HG02973 (cell line): ENCODE data around the gene GGTA1.
A peak's percentile ranks its signal among the peaks of the same experiment; 100 is the strongest.

Experiments used
- ATAC-seq: cut with Tn5 transposase; IDR thresholded peaks from one replicate; pipeline ENCODE4 v1.9.1; 2021; ENCODE audit warnings: moderate library complexity; ENCODE audit not compliant: unreplicated experiment

The GGTA1 gene

DNA sequence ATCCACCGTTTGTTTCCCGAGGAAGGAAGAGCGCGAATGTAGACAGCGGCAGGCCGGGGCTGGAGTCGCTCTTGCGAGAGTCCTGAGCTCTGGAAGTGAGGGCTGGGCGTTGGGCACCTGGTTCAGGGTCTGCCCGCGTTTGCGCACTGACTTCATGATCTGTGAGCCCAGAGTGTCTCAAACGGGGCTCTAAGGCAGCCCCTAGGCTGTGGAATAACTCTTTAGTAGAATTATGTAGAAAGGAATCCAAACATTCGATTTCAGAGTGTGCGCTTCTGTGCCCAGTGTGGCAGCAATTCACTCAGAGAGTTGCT, 478 bp upstream of the GGTA1 start:
- ATAC-seq: no peak

DNA sequence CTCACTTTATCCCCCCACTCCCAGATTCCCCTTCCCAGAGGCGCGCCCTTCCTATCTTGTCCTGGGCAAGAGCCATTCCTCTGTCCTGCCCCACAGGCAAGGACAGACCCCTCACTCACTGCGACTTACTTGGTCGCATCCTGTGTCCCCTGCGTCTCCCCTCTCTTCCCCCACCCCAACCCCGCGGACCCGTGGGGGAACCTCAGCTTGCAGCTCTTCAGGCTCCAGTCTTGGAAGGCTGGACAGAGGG, 542 bp downstream of the GGTA1 start:
- ATAC-seq: no peak

DNA sequence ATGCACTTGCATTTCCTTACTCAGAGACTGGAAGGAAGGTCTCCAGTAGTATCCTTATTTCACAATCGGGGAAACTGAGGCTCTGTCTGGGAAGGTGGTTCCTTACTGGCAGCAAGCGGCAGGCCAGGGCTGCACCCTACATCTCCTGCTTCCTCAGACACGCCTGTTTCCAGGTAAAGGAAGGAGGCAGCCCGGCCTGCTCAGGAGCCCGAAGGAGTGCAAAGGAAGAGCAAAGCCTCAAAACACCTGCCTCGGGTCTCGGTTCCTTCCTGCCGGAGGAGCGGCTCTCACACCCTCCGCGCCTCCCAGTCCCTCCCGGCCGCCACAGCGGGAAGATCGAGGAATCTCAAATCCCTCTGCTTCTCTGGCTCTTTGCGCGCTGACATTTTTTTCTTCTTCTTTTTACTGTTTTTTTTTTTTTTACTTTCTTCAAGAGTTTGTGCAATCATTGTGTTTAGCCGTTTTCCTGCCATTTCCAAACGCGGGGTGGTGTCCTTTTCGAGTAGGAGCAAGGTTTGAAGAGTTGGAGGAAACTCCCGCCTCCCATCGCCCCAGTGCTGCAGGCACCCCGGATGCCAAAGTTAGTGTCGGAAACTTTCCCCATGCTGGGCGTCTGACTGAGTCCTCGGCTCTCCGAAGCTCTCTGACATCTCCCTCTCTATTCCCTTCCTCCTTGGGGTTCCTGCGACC, 1.0 kb downstream of the GGTA1 start:
- ATAC-seq: no peak

DNA sequence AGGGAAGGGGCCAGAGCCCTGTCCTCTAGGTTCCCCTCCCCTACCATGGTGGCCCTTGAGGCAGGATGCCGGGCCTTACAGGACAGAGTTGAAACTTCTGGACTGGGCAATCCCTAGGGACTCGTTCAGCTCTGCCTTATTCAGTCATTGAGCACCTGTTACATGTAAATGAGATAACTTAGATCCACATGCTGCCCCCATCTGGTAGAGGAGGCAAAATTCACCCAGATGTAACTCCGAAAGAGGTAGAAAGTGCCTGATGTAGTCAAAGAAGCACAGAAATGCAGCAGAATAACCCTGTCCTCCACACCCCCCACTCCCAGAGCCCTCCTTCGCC, 1.5 kb downstream of the GGTA1 start:
- ATAC-seq: peak; percentile 79

DNA sequence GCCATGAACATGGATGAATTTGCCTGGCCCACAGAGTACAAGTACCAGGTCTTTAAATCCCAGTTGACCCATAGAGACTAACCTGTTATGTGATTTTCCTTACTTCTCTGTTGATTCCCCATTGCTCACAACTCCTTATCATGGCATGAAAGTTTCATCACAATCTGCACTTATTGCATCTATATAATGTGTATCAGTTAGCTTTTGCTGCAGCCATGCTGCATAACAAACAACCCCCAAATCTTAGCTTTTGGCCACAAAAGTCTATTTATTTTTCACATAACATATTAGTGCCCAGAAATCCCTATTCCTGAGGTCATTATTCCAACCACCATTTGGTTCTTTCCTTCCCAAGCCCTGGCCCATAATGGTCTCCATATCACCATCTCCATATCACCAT, 3.7 kb downstream of the GGTA1 start:
- ATAC-seq: no peak

DNA sequence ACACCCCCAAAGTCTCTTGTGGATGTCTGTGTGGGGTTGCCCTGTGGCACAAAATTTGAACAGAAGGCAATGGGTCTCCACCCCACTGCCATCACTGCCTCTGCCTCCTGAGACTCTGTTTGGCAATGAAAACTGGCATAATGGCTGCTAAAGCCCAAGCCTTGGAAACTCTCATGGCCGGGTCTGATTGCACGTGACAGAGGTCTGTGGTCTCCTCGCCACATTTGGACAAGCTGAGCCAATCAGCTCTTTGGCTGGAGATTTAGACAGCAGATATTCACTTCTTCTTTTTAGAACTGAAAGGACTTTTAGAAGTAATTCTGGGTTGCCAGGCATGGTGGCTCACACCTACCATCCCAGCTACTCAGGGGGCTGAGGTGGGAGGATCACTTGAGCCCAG, 5.5 kb downstream of the GGTA1 start:
- no peak for ATAC-seq

DNA sequence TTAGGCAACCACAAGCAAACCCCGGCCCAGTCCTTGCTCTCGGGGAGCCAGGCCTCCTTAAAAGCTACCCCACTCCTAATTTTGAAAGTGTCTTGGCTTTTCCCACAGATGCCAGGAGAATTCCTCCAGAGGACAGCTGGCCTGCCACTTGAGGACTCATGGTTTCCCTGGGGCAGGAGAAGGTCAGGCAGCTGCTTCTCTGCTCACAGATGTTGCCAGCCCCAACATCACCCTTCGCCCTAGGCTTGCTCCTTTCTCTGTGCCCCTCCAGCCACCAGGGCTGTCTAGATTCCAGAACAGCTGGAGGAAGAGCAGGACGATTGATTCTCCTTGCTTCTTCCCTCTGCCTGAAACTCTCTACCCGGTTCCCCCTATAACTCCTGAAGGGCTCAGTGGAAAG, 8.5 kb downstream of the GGTA1 start:
- no peak for ATAC-seq

DNA sequence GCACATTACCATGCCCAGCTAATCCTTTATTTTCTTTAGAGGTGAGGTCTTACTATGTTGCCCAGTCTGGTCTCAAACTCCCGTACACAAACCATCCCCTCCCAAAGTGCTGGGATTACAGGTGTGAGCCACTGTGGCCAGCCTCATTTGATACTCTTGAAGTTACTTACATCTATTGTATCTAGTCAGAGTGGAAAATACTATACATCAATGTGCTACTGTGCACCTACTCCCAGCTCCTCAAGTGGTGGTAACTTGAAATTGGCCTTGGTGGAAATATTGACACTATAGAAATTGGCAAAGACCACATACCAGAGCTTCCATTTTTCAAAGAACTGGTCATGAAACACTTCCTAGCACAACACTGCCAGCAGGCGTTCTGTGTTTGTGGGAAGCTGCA, 10.3 kb downstream of the GGTA1 start:
- no peak for ATAC-seq

DNA sequence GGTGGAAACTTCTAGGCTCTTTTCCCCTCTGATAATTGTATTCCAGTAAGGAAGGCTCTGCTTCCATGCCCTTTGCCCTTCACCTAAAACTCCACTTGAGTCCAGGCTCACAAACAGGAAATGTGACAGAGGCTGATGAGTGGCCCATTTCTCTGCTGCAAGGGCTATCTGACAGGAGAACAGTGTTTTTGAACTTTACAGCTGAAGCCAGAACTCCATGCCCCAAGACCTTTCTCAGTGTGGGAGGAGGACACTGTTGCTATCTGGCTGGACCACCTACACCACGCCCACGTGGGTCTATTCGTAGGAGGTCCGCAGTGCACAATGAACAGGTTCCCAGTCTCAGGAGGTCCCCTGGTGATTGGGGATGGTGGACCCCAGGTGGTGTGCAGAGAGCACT, 13.6 kb downstream of the GGTA1 start:
- no peak for ATAC-seq

DNA sequence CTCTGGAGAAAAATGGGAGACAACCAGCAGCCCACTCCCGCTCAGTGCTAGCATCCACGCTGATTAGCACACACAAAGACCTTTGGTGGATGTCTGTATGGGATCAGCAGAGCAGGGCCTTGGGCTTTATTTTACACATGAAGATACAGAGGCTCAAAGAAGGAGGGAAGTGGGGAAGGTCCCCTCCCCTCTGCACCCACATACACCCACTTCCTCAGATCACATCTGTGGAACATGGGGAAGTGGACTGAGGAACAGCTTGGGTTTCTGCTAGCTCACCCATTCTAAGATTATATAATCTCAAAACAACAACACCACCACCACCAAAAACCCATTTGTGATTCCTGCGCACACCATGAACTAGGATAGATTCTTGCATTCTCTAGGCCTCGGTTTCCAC, 14.0 kb downstream of the GGTA1 start:
- no peak for ATAC-seq

DNA sequence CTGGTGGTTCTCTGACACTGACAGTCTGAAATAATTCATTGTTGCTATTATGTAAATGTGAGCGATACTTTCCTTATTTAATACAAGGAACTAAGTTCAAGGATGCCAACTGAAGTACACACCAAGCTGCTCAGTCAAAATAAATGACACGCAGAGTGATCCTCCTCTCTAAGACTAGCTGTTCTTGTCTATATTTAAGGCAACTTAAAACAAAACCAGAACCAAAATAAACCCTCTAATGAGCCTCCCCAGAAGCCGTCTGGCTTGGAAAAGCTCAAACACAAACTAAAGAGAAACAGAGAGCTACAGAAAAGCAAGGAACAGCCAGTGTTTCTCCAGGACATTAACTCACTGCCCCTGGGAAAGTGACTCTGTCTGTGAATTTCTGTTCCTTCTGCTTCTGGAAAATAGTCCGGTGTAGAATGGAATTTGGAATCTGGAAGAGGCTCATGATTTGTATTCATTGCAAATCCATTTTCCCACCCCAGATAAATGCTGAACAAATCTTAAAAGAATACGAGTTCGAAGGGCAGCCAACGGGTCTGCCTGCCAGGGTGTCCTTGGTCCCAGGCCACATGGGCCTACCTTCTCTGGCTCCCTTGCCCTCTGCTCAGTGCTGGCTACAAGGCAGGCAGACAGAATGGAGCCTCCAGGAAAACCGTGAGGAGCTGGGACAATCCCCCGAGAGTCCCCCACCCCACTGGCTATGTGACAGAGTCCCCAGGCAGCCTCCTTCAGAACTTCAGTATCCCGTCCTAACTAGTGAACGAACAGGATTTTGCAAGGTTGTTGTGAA, 14.8 kb downstream of the GGTA1 start:
- no peak for ATAC-seq

DNA sequence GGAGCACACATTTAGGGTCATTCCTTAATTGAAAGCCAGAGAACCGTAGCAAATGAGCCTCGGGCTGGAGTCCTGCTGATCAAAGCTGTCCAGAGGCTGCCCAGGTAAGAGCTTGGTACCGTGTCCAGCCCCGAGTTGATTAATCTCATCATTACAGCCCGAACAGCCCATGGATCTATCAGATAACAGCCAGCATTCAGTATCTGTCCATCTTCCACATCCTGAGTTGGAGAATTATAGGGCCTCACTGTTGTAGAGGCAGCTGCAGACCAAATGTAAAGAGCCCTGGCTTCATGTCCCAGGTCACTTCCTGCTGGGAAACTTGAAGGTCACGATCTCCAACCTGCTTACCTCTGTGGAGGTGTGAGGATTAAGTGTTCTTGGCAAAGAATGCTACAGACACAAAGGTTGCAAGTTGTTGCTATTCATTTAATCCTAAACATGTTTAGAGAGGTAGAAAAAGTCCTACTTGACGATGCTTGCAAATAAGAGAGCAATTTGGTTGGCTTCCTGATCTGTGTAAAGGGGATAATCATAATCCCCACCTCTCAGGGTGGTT, 16.1 kb downstream of the GGTA1 start:
- no peak for ATAC-seq

DNA sequence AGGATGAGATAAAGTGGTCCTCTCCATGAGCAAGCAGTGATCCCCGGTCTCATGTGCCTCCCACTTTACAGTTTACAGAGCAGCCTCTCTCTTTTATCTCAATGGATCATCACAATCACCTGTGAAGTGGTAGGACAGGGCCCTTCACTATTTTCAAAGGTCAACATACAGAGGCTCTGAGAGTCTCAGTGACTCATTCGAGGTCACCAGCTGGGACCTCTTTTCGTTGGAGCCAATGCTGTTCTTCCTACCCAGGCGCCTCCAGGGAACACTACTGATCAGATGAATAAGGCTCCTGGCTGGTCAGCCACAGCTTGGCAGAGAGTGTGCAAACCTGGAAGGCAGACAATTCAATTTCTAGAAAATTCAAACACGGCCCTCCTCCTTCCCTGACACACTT, 16.6 kb downstream of the GGTA1 start:
- no peak for ATAC-seq

DNA sequence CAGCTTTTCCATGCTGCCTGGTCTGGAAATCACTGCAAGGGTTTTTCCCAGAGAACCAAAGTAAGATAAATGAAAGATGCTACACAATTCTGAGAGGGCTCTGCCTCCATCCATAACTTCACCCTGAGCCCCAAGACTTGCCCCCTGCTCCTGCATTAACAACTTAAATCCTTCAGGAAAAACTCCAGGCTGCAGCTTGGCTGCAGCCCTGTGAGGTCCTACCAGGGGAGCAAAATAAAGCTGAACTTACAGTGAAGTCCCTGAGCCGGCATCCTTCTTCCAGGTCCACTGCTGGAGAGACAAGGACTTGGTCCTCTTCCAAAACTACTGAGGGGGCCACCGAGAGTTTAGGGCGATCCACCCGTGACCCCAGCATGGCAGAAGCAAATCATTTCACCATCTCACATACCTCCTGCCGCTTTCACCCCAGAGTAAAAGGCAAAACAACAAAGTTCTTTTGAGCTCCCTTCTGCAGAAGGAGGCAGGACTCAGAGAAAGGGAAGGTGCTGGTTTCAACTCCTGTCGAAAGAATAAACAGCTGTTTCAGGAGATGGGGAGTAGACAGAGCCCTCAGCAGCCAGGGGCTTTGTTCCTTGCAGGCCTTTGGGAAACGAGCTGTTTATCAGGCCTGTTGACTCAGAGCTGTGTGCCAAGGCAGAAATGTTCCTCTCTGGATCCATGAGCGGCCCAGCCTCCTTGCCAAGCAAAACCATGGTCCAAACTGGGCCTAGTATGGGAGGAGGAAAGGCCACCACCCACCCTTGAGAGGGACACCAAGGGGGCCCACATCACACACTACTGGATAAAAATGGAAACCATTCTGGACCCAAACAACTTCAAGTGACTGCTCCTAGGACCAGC, 20.6 kb downstream of the GGTA1 start:
- no peak for ATAC-seq

DNA sequence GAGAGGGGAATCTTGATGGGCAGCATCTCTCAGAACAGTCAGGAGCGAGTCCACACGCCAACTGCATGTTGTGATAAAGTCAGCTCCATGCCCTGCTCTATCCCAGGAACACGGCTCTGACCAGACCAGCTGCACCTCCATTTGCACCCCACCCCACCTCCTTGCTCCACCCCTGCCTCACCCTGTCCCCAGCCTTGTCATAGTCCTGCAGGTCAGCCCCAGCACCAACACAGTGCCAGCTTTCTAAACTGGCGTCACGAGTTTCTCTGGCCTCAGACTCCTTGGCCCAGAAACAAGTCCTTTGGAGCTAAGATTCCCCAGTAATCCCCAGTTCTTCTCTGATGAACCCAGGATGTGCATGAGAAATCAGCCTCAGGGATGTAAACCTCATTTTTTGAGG, 23.5 kb downstream of the GGTA1 start:
- no peak for ATAC-seq

DNA sequence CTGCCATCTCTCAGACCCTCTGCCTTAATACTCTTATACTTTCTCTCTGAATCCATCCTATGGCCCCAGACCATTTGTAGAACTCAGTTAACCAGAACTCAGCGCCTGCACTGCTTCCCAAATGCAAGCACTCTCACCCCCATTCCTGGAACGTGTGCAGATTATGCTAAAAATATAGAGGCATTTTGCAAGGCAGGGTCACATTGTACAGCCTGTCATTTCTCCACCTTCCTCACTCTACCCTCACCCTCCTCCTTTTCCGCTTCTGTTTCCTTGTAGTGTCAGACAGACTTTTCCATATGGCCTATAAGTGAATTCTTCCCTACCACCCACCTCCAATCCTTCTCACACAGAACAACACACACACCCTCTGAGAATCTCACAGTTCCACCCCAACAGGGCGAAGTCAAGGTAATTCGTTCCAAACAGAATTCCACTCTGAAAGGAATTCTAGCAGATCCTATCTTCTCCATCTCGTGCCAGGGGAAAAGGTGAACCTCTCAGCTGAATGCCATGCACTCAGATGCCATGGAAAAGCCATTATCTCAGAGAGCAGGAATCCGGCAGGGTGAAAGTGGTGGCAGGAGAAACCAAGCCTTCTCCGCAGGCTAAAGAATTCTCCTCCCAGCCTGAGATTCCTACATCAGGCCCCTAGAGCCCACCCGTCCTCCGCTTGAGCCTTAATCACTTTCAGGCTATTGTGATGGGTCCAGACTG, 25.3 kb downstream of the GGTA1 start:
- ATAC-seq: no peak

DNA sequence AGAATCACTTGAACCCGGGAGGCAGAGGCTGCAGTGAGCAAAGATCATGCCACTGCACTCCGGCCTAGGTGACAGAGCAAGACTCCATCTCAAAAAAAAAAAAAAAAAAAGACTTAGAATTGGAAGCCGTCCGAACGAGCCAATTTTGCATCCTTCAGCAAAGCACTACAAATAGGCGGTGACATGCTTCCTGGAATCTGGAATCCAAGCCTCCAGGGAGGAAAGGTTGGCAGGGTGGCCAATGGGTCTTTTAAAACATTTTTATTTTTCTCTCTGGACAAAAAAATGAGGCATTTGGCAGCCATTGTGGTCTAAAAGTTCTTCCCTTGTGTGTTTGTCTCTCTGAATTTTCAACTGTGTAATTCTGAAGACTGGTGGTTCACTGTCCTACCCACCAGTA, 26.4 kb downstream of the GGTA1 start:
- no peak for ATAC-seq

DNA sequence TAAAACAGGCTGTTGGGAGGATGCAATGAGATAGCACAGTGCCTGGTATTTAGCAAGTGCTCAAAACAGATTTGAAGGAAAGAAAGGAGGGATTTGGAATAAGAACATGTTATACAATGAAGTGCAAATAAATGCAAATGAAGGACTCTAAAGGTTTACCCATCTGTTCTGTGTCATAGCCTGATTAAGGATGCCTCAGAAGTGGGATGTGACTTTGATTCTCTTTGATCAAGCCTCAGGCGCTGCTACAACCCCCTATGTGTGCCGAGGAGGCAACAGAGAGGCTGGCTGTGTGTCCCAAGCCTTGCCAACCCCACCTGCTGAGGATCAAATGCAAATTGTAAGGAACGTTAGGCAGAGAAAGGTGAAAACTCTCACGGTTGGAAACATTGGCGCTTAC, 27.2 kb downstream of the GGTA1 start:
- ATAC-seq: no peak

DNA sequence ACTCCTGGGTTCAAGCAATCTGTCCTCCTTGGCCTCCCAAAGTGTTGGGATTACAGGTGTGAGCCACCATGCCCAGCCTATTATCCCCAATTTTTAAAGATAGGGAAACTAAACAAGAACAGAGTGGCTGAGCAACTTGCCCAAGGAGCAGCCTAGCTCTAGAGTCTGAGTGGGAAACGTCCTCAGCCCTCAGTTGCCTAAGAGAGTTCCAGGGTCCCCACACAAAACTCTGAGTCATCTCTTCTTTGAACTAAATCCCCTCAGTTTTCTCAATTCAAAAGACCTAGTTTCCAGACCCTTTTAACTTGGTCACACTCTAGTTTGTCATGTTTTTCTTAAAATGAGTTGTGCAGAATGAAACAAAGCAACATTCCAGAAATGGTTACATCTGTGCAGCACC, 33.5 kb downstream of the GGTA1 start:
- no peak for ATAC-seq

DNA sequence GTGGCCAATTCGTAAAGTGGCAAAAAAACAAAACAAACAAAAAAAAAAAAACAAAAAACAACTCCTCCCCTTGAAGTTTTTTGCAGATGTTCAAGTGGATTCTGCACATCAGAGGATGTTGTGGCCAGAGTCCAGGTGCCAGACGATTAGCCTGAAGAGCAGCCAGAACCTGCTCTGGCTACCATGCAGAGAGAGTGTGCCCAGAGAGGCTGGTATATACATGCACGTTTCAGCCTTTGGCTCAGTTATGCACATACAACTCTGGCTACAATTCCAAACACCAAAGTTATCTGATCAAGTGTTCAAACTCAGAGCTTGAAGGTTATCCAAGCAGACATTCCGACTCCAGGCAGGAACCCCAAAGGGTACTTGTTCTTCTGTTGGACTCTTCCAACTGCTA, 34.7 kb downstream of the GGTA1 start:
- ATAC-seq: no peak

DNA sequence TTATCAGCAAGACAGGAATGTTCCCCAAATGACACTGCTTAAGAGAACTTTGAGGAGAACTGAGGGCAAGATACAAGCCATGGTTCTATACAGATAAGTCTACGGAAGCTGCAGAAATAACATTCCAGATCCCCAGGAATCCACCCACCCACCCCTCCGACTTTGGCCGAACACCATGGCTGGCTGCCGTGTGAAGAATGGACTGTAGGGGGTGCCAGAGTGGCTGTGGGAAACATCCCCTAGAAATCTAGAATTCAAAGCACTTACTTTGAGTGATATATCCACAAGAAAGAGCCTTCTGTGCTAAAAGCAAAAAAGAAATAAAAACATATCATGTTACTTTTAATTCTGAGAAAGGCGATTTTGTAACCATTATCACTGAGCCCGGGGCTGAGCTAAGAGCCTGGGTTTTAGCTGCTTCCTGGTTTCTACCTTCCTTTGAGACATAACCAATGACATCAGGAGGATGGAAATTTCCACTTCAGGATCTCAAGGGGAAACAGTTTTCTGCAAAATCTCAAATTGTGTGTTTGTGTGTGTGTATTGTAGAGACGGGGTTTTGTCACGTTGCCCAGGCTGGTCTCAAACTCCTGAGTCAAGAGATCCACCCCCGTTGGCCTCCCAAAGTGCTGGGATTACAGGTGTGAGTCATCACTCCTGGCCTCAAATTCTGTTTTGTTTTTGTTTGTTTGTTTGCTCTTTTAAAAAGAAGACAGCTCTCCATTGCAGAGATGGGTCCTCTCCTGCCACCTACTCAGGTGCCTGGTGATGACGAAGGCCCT, 36.4 kb downstream of the GGTA1 start:
- no peak for ATAC-seq
